IMR-90 (cell line): ENCODE results near the gene GCN1. TPM values are rescaled to one million over a fixed set of nuclear protein-coding genes. Genes with fewer than 3 reads are reported as not detected.
A peak's percentile ranks its signal among the peaks of the same experiment; 100 is the strongest.

Experiments
- ATAC-seq: fragments of 200-7000 bp; cut with Tn5 transposase; 2 replicates; pipeline ENCODE4 v1.9.1; 2020; ENCODE audit warnings: low read depth, mild to moderate bottlenecking, moderate library complexity
- BruUV-seq: library from RNA; stranded (reverse); fragments of 400-500 nt; replicated peaks from 2 replicates; lab custom pipeline; 2021; lab: Mats Ljungman, UMichigan
- CTCF ChIA-PET: fragments of 300-600 bp; formaldehyde crosslinking; extraction: SDS; loops from one replicate; lab custom pipeline; 2021; ENCODE audit warnings: antibody characterized with exemption; lab: Yijun Ruan, JAX
- POLR2A ChIA-PET: fragments of 300-600 bp; sonication (Branson Sonifier 250); formaldehyde crosslinking; loops from one replicate; lab custom pipeline; 2022; ENCODE audit warnings: antibody characterized with exemption; ENCODE audit not compliant: unreplicated experiment; lab: Charles Lee
- DNase-seq: peaks from one replicate; pipeline ENCODE4 v3.0.0; 2013
- H2AFZ ChIP-seq: replicated peaks from 2 replicates; pipeline ENCODE3; 2013; ENCODE audit warnings: low read length, mild to moderate bottlenecking; ENCODE audit not compliant: poor library complexity
- H2AK5ac ChIP-seq: 2 replicates; pipeline ENCODE4 v1.6.1; 2013; ENCODE audit warnings: low read depth, low read length, inconsistent platforms
- H2AK9ac ChIP-seq: replicated peaks from 2 replicates; pipeline ENCODE3; 2013; ENCODE audit warnings: mild to moderate bottlenecking, low read depth, low read length, moderate library complexity; ENCODE audit not compliant: poor library complexity
- H2BK120ac ChIP-seq: 2 replicates; pipeline ENCODE4 v1.6.1; 2013; ENCODE audit warnings: low read depth, low read length, inconsistent platforms
- H2BK15ac ChIP-seq: 3 replicates; pipeline ENCODE4 v1.6.1; 2013; ENCODE audit warnings: low read depth, low read length, inconsistent platforms
- H2BK20ac ChIP-seq: 2 replicates; pipeline ENCODE4 v1.6.1; 2013; ENCODE audit warnings: low read depth, mild to moderate bottlenecking, inconsistent platforms, low read length, moderate library complexity
- H2BK5ac ChIP-seq: 2 replicates; pipeline ENCODE4 v1.6.1; 2013; ENCODE audit warnings: mild to moderate bottlenecking, low read depth, low read length, inconsistent platforms; ENCODE audit not compliant: poor library complexity, severe bottlenecking
- H3K14ac ChIP-seq: replicated peaks from 2 replicates; pipeline ENCODE4 v1.6.1; 2013; ENCODE audit warnings: low read depth, low read length, inconsistent platforms
- H3K18ac ChIP-seq: 2 replicates; pipeline ENCODE4 v1.6.1; 2013; ENCODE audit warnings: low read depth, low read length, control low read depth
- H3K23ac ChIP-seq: 2 replicates; pipeline ENCODE4 v1.6.1; 2013; ENCODE audit warnings: low read depth, low read length, inconsistent platforms
- H3K27ac ChIP-seq: 2 replicates; pipeline ENCODE4 v1.5.1; 2013; ENCODE audit warnings: mild to moderate bottlenecking, control low read depth, low read length; ENCODE audit not compliant: insufficient read depth
- H3K27me3 ChIP-seq: 2 replicates; pipeline ENCODE4 v1.6.1; 2013; ENCODE audit warnings: low read length; ENCODE audit not compliant: control insufficient read depth, insufficient read depth
- H3K36me3 ChIP-seq: 2 replicates; pipeline ENCODE4 v1.6.1; 2013; ENCODE audit warnings: low read length, mixed read lengths; ENCODE audit not compliant: control insufficient read depth, insufficient read depth
- H3K4ac ChIP-seq: 2 replicates; pipeline ENCODE4 v1.6.1; 2013; ENCODE audit warnings: low read depth, low read length, inconsistent platforms
- H3K4me1 ChIP-seq: 2 replicates; pipeline ENCODE4 v1.6.1; 2013; ENCODE audit warnings: low read length, mixed read lengths; ENCODE audit not compliant: control insufficient read depth, insufficient read depth
- H3K4me2 ChIP-seq: 2 replicates; pipeline ENCODE4 v1.6.1; 2013; ENCODE audit warnings: low read depth, mild to moderate bottlenecking, control low read depth, low read length, moderate library complexity
- H3K4me3 ChIP-seq: 2 replicates; pipeline ENCODE4 v1.5.1; 2013; ENCODE audit warnings: low read depth, mild to moderate bottlenecking, control low read depth, low read length, moderate library complexity; ENCODE audit not compliant: insufficient read depth
- H3K56ac ChIP-seq: 2 replicates; pipeline ENCODE4 v1.6.1; 2013; ENCODE audit warnings: low read length, inconsistent platforms; ENCODE audit not compliant: insufficient read depth; ENCODE audit errors: extremely low read depth
- H3K79me1 ChIP-seq, 2 experiments: 2 replicates each; pipeline ENCODE4 v1.6.1; 2013; ENCODE audit warnings: low read length in 2 of 2, inconsistent platforms in 1 of 2, low read depth in 1 of 2
- H3K9ac ChIP-seq: 2 replicates; pipeline ENCODE4 v1.6.1; 2013; ENCODE audit warnings: low read depth, low read length, control low read depth
- H3K9me1 ChIP-seq: 2 replicates; pipeline ENCODE4 v1.6.1; 2013; ENCODE audit warnings: low read length, inconsistent platforms; ENCODE audit not compliant: insufficient read depth
- H3K9me3 ChIP-seq: 2 replicates; pipeline ENCODE4 v1.6.1; 2013; ENCODE audit warnings: low read length; ENCODE audit not compliant: control insufficient read depth, insufficient read depth
- H4K20me1 ChIP-seq: 2 replicates; pipeline ENCODE4 v1.6.1; 2013; ENCODE audit warnings: low read length, inconsistent platforms; ENCODE audit not compliant: insufficient read depth
- H4K5ac ChIP-seq: 2 replicates; pipeline ENCODE4 v1.6.1; 2013; ENCODE audit warnings: mild to moderate bottlenecking, low read depth, low read length, control low read depth
- H4K8ac ChIP-seq, 2 experiments: 2 replicates each; pipeline ENCODE4 v1.6.1; 2013; ENCODE audit warnings: low read depth in 2 of 2, low read length in 2 of 2, control low read depth in 1 of 2, inconsistent platforms in 1 of 2
- H4K91ac ChIP-seq: 2 replicates; pipeline ENCODE4 v1.6.1; 2013; ENCODE audit warnings: low read depth, low read length, inconsistent platforms; ENCODE audit not compliant: insufficient read depth
- BHLHE40 ChIP-seq: fragments of 150-350 bp; IDR thresholded peaks from 2 replicates; pipeline ENCODE4 v1.6.1; 2016; ENCODE audit warnings: mild to moderate bottlenecking, low read depth, low read length
- ELK1 ChIP-seq: fragments of 150-350 bp; IDR thresholded peaks from 2 replicates; pipeline ENCODE4 v1.6.1; 2016; ENCODE audit warnings: low read depth, mild to moderate bottlenecking, low read length, moderate library complexity, borderline replicate concordance
- FOS ChIP-seq: fragments of 150-350 bp; IDR thresholded peaks from 2 replicates; pipeline ENCODE4 v1.6.1; 2016; ENCODE audit warnings: low read depth, low read length
- MAZ ChIP-seq: IDR thresholded peaks from 2 replicates; pipeline ENCODE4 v1.6.1; 2012; ENCODE audit warnings: low read depth, mild to moderate bottlenecking, low read length, improper control_type of control experiment, moderate library complexity, borderline replicate concordance
- MXI1 ChIP-seq: IDR thresholded peaks from 2 replicates; pipeline ENCODE4 v1.6.1; 2012; ENCODE audit warnings: low read depth, mild to moderate bottlenecking, low read length, moderate library complexity, borderline replicate concordance
- POLR2A ChIP-seq: IDR thresholded peaks from 2 replicates; pipeline ENCODE4 v1.6.1; 2012; ENCODE audit warnings: mild to moderate bottlenecking, low read depth, low read length
- RAD21 ChIP-seq: IDR thresholded peaks from 2 replicates; pipeline ENCODE4 v1.6.1; 2012; ENCODE audit warnings: low read length, improper control_type of control experiment
- RCOR1 ChIP-seq: IDR thresholded peaks from 2 replicates; pipeline ENCODE4 v1.6.1; 2012; ENCODE audit warnings: mild to moderate bottlenecking, low read length, improper control_type of control experiment; ENCODE audit not compliant: insufficient replicate concordance
- RFX5 ChIP-seq: IDR thresholded peaks from 2 replicates; pipeline ENCODE4 v1.8.0; 2012; ENCODE audit warnings: low read depth, mild to moderate bottlenecking, low read length, moderate library complexity
- WGBS, 2 experiments: methylation state at CpG; one replicate each; pipeline versions ENCODE4 v1.1.5 to v1.1.7; 2013; ENCODE audit warnings: missing lambda C conversion rate in 2 of 2; ENCODE audit not compliant: insufficient read length in 1 of 2; ENCODE audit errors: extremely low coverage in 2 of 2; 5-methylcytosine and 5-hydroxymethylcytosine counted together
- dilution Hi-C: fragments of 300-500 bp; cut with HindIII; formaldehyde crosslinking; loops from one replicate; pipeline ENCODE4 v1.14.3; 2018; ENCODE audit warnings: low sequenced_read_pairs; ENCODE audit not compliant: unreplicated experiment
- in situ Hi-C: fragments of 300-500 bp; cut with MboI; formaldehyde crosslinking; loops from 3 replicates; pipeline ENCODE4 v1.14.3; 2019; ENCODE audit warnings: low sequenced_read_pairs, inconsistent platforms, mixed read lengths
- intact Hi-C: fragments of 100-400 bp; cut with micrococcal nuclease; formaldehyde crosslinking; loops from 2 replicates; pipeline ENCODE4 v1.10.0; 2022
- polyA plus RNA-seq, 3 experiments: library from polyadenylated mRNA; depleted of rRNA; stranded (reverse); fragments of >200 nt; gene quantifications; 2 replicates each; pipeline ENCODE4 v1.2.3, GENCODE V29; 2012; ENCODE audit warnings: low replicate concordance in 1 of 3
- total RNA-seq: library from RNA; depleted of rRNA; stranded (reverse); fragments of >200 nt; gene quantifications from 2 replicates; pipeline ENCODE4 v1.2.3, GENCODE V29; 2012
- TF ChIP-seq, protein P1 (sequence below): conservative IDR thresholded peaks from 2 replicates; pipeline ENCODE4 v1.5.1; 2012; ENCODE audit warnings: mild to moderate bottlenecking, low read depth, low read length, improper control_type of control experiment

The GCN1 gene
- total and polyA plus RNA-seq, 2 of the 4 experiments (the other 2 are of a cell fraction) = 57.8 to 77.6 TPM

GRCh38 chr12:120211243-120211903 is 16.9 kb upstream of the GCN1 start:
- H3K36me3 ChIP-seq = peaks cover 61% of the 10 kb centered on the region
- peaks cover 6 to 36% of the 10 kb centered on the region in 2 experiments for H3K79me1 ChIP-seq
- no peaks in the 10 kb centered on the region; the same call in 1 of the 2 replicates for H4K20me1 ChIP-seq
- no peak for ATAC-seq
- no peak overlapping the region for H3K4ac ChIP-seq
- H2AK9ac ChIP-seq = no peak overlapping the region
- no peak overlapping the region for H2BK120ac ChIP-seq
- H2BK20ac ChIP-seq = no peak overlapping the region
- H3K4me3 ChIP-seq = no peak overlapping the region
- no peak overlapping the region for H2BK5ac ChIP-seq
- no peaks in the 10 kb centered on the region for H3K4me1 ChIP-seq
- H3K18ac ChIP-seq = no peak overlapping the region
- H4K91ac ChIP-seq = no peak overlapping the region
- dilution Hi-C loops = no loop called here
- H3K27ac ChIP-seq = no peak overlapping the region
- H2BK15ac ChIP-seq = no peak overlapping the region
- WGBS, 2 experiments = no CpG with 5 or more reads among the region's 12 CpGs
- no peak overlapping the region for H3K14ac ChIP-seq
- H3K4me2 ChIP-seq = no peak overlapping the region
- ChIA-PET CTCF (interaction anchor here (1.1 kb wide), 1 partner anchor 54 kb away, joined by 4 read pairs; the partner anchor contains the start of gene PXN), POLR2A (interaction anchor here (1.7 kb wide), 1 partner anchor 10 kb away, joined by 9 read pairs; the partner anchor contains the start of gene RPLP0)
- BruUV-seq = TSS peak; percentile 79
- H3K27me3 ChIP-seq = no peaks in the 10 kb centered on the region
- H4K5ac ChIP-seq = no peak overlapping the region
- DNase-seq = no peak
- H3K56ac ChIP-seq = no peak overlapping the region
- H3K9ac ChIP-seq = no peak overlapping the region
- H2AFZ ChIP-seq = no peak overlapping the region
- H3K23ac ChIP-seq = no peak overlapping the region
- no peaks in the 10 kb centered on the region for H3K9me3 ChIP-seq
- H2AK5ac ChIP-seq = no peak overlapping the region
- no peak overlapping the region for H4K8ac ChIP-seq
- in situ Hi-C loops = no loop called here
- TF ChIP-seq, protein P1, sequence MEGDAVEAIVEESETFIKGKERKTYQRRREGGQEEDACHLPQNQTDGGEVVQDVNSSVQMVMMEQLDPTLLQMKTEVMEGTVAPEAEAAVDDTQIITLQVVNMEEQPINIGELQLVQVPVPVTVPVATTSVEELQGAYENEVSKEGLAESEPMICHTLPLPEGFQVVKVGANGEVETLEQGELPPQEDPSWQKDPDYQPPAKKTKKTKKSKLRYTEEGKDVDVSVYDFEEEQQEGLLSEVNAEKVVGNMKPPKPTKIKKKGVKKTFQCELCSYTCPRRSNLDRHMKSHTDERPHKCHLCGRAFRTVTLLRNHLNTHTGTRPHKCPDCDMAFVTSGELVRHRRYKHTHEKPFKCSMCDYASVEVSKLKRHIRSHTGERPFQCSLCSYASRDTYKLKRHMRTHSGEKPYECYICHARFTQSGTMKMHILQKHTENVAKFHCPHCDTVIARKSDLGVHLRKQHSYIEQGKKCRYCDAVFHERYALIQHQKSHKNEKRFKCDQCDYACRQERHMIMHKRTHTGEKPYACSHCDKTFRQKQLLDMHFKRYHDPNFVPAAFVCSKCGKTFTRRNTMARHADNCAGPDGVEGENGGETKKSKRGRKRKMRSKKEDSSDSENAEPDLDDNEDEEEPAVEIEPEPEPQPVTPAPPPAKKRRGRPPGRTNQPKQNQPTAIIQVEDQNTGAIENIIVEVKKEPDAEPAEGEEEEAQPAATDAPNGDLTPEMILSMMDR = no peak
- no peak for TF ChIP-seq RCOR1
- TF ChIP-seq MXI1 = no peak
- no peak for TF ChIP-seq RFX5
- TF ChIP-seq RAD21 = no peak
- TF ChIP-seq ELK1 = no peak
- no peak for TF ChIP-seq MAZ
- no peak for TF ChIP-seq FOS
- no peak for TF ChIP-seq POLR2A
- no peak for TF ChIP-seq BHLHE40
- intact Hi-C loops = no loop called here
- H3K9me1 ChIP-seq = no peaks in the 10 kb centered on the region
